SK-N-SH (cell line): Measurements from ENCODE around the gene BCL2L11.

Experiments used
- CHD2 ChIP-seq: fragments of 150-350 bp; IDR thresholded peaks from 2 replicates; pipeline ENCODE4 v1.6.1; 2018; ENCODE audit warnings: low read length; ENCODE audit not compliant: partially characterized antibody
- CTCF ChIP-seq: fragments of 200-600 bp; sonication (generic); IDR thresholded peaks from 2 replicates; pipeline ENCODE4 v1.6.1; 2017; ENCODE audit warnings: antibody characterized with exemption, mild to moderate bottlenecking, moderate library complexity
- EP300 ChIP-seq, 2 experiments: IDR thresholded peaks; 2 replicates each; pipeline versions ENCODE4 v1.4.0 to v1.6.1; 2012; ENCODE audit warnings: borderline replicate concordance in 1 of 2, low read depth in 1 of 2, low read length in 1 of 2
- FOXJ3 ChIP-seq: sonication (generic); formaldehyde crosslinking; IDR thresholded peaks from 2 replicates; pipeline ENCODE4 v1.5.1; 2020; ENCODE audit warnings: mild to moderate bottlenecking, missing genetic modification reagents
- FOXM1 ChIP-seq: IDR thresholded peaks from 2 replicates; pipeline ENCODE4 v1.4.0; 2012; ENCODE audit warnings: low read depth, mild to moderate bottlenecking
- JUND ChIP-seq: IDR thresholded peaks from 2 replicates; pipeline ENCODE4 v1.4.0; 2012
- MAX ChIP-seq: IDR thresholded peaks from 2 replicates; pipeline ENCODE4 v1.4.0; 2012; ENCODE audit warnings: low read depth
- NRF1 ChIP-seq: IDR thresholded peaks from 2 replicates; pipeline ENCODE4 v1.6.1; 2012; ENCODE audit warnings: low read depth, mild to moderate bottlenecking, low read length
- POLR2AphosphoS5 ChIP-seq: IDR thresholded peaks from 2 replicates; pipeline ENCODE4 v1.6.1; 2012; ENCODE audit warnings: low read depth, low read length
- RCOR1 ChIP-seq: fragments of 150-350 bp; IDR thresholded peaks from 2 replicates; pipeline ENCODE4 v1.6.1; 2017; ENCODE audit warnings: antibody characterized with exemption, low read length
- RFX5 ChIP-seq: IDR thresholded peaks from 2 replicates; pipeline ENCODE4 v1.6.1; 2012; ENCODE audit warnings: mild to moderate bottlenecking, improper control_type of control experiment, low read length
- SIN3A ChIP-seq: IDR thresholded peaks from 2 replicates; pipeline ENCODE4 v1.6.1; 2012; ENCODE audit warnings: low read depth, mild to moderate bottlenecking, low read length, moderate library complexity, borderline replicate concordance
- TAF1 ChIP-seq: IDR thresholded peaks from 2 replicates; pipeline ENCODE4 v1.6.1; 2012; ENCODE audit warnings: low read depth, mild to moderate bottlenecking, low read length, moderate library complexity, borderline replicate concordance
- USF1 ChIP-seq: IDR thresholded peaks from 2 replicates; pipeline ENCODE4 v1.4.0; 2012; ENCODE audit warnings: low read depth, borderline replicate concordance

GRCh38 chr2:111121028-111121827 is 514 bp downstream of the BCL2L11 start:
- TF ChIP-seq RFX5 (no peak), FOXM1 (no peak), USF1 (no peak), FOXJ3 (CRISPR knock-in tag) (no peak), SIN3A (no peak), MAX (peak; percentile 65), EP300 (IDR thresholded peaks at IDR 0.05; ENCODE audit: borderline replicate concordance in 1 of 2, low read depth in 1 of 2, low read length in 1 of 2) (peak in 1 of 2 experiments; percentile 23; a peak in 1 of 4 replicates), POLR2AphosphoS5 (no peak), CTCF (peak; percentile 16; the same call in 1 of the 2 replicates), TAF1 (no peak), JUND (no peak), NRF1 (no peak), RCOR1 (no peak), CHD2 (no peak)
